A673 (cell line): ENCODE measurements around the gene FBRS. TPM values are rescaled to one million over a fixed set of nuclear protein-coding genes. Genes with fewer than 3 reads are reported as not detected.
"Not testable (repeated sequence)": the region's sequence is repeated elsewhere in the genome, so short reads cannot be mapped to it uniquely, and the experiment has no call there.

ENCODE experiments used
- BruUV-seq: library from RNA; stranded (reverse); fragments of 400-500 nt; replicated peaks from 2 replicates; lab custom pipeline; 2021; lab: Mats Ljungman, UMichigan
- CTCF ChIA-PET: fragments of 300-600 bp; sonication (Branson Sonifier 250); formaldehyde crosslinking; loops from one replicate; lab custom pipeline; 2022; ENCODE audit warnings: antibody characterized with exemption; lab: Charles Lee
- POLR2A ChIA-PET: fragments of 300-600 bp; sonication (Branson Sonifier 250); formaldehyde crosslinking; loops from one replicate; lab custom pipeline; 2022; ENCODE audit warnings: antibody characterized with exemption; ENCODE audit not compliant: low non-redundant PET; lab: Charles Lee
- DNase-seq: peaks from one replicate; pipeline ENCODE4 v3.0.0-alpha.2; 2015; ENCODE audit warnings: low spot score
- H3K27ac ChIP-seq: fragments of 200-600 bp; sonication (generic); 2 replicates; pipeline ENCODE4 v1.5.1; 2016; ENCODE audit warnings: mixed run types, low read depth, mild to moderate bottlenecking, mixed read lengths, antibody characterized with exemption, low read length; ENCODE audit not compliant: poor library complexity, severe bottlenecking
- H3K27me3 ChIP-seq: fragments of 200-600 bp; sonication (generic); replicated peaks from 2 replicates; pipeline ENCODE4 v1.6.1; 2017; ENCODE audit warnings: mixed run types, low read depth, mild to moderate bottlenecking, mixed read lengths, antibody characterized with exemption, low read length; ENCODE audit not compliant: insufficient read depth, poor library complexity
- H3K36me3 ChIP-seq: fragments of 200-600 bp; sonication (generic); 2 replicates; pipeline ENCODE4 v1.6.1; 2016; ENCODE audit warnings: mixed run types, mild to moderate bottlenecking, mixed read lengths, antibody characterized with exemption, low read length; ENCODE audit not compliant: insufficient read depth, poor library complexity, severe bottlenecking
- H3K4me1 ChIP-seq: fragments of 200-600 bp; sonication (generic); 2 replicates; pipeline ENCODE4 v1.6.1; 2017; ENCODE audit warnings: mixed run types, mild to moderate bottlenecking, mixed read lengths, antibody characterized with exemption, low read length; ENCODE audit not compliant: insufficient read depth, poor library complexity, severe bottlenecking
- H3K4me3 ChIP-seq: fragments of 200-600 bp; sonication (generic); 2 replicates; pipeline ENCODE4 v1.5.1; 2016; ENCODE audit warnings: low read depth, mixed run types, mild to moderate bottlenecking, mixed read lengths, low read length; ENCODE audit not compliant: poor library complexity, severe bottlenecking
- H3K9me3 ChIP-seq: fragments of 200-600 bp; sonication (generic); 2 replicates; pipeline ENCODE4 v1.6.1; 2016; ENCODE audit warnings: mixed run types, low read depth, mild to moderate bottlenecking, mixed read lengths, antibody characterized with exemption, low read length; ENCODE audit not compliant: poor library complexity, severe bottlenecking
- EZH2 ChIP-seq: fragments of 200-600 bp; sonication (generic); IDR thresholded peaks from 2 replicates; pipeline ENCODE4 v1.6.1; 2017; ENCODE audit warnings: borderline replicate concordance, low read depth, mild to moderate bottlenecking, mixed read lengths, antibody characterized with exemption, low read length; ENCODE audit not compliant: poor library complexity, severe bottlenecking
- intact Hi-C: fragments of 100-400 bp; cut with micrococcal nuclease; formaldehyde crosslinking; loops from one replicate; pipeline ENCODE4 v1.10.0; 2022; ENCODE audit not compliant: unreplicated experiment
- total RNA-seq: library from RNA; stranded (reverse); gene quantifications from 2 replicates; pipeline ENCODE4 v1.2.3, GENCODE V29; 2021
- TF ChIP-seq, protein P1 (sequence below): fragments of 300-800, 200-600 bp; sonication (generic); conservative IDR thresholded peaks from 2 replicates; pipeline ENCODE4 v1.5.1; 2017; ENCODE audit warnings: low read depth, mild to moderate bottlenecking, antibody characterized with exemption, low read length, moderate library complexity, mixed read lengths

The FBRS gene
- total RNA-seq, 1 experiment from 2014 or later = 79.9 TPM

DNA sequence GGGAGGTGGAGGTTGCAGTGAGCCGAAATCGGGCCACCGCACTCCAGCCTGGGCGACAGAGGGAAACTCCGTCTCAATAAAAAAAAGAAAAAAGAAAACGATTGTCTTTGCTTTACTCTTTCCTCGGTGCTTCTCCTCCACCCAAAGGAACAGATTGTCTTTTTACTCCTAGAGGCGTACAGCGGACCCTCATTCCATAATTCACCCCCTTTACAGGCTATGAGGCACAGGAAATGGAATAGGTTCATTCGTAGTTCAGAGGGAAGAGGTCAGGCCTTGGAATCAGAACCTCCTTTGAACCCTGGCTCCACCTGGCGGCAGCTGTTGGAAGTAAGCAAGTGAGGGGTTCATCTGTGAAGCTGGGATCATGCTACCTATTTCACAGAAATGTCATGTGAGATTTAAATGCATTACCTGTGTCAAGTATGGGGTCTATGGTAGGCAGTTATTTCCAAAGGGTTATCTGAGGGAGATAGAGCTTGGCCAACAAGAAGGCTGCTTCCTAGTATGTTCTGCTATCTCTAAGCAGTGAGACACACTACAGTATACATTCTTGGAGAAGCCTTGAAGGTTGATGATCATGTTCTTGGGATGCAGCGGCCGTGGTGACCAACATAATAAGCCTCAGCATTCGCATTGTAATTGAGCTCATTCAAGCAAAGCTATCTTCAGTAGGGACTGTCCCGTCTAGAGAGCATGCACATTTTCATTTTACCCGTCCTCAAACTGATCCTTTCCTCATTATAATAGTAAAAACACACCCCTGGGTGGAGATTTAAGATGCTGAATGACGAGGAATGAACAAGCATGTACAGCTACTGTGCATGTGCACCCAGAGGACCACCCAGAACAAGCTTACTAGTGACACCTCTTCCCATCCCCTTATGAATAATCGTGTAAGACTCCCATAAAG is 29.3 kb upstream of the FBRS start:
- BruUV-seq = no TSS peak
- H3K27ac ChIP-seq = no peak overlapping the region
- H3K4me3 ChIP-seq = no peak overlapping the region
- POLR2A ChIA-PET = no interaction called here
- H3K9me3 ChIP-seq = no peaks in the 10 kb centered on the region
- H3K27me3 ChIP-seq = no peaks in the 10 kb centered on the region
- TF ChIP-seq, protein P1, sequence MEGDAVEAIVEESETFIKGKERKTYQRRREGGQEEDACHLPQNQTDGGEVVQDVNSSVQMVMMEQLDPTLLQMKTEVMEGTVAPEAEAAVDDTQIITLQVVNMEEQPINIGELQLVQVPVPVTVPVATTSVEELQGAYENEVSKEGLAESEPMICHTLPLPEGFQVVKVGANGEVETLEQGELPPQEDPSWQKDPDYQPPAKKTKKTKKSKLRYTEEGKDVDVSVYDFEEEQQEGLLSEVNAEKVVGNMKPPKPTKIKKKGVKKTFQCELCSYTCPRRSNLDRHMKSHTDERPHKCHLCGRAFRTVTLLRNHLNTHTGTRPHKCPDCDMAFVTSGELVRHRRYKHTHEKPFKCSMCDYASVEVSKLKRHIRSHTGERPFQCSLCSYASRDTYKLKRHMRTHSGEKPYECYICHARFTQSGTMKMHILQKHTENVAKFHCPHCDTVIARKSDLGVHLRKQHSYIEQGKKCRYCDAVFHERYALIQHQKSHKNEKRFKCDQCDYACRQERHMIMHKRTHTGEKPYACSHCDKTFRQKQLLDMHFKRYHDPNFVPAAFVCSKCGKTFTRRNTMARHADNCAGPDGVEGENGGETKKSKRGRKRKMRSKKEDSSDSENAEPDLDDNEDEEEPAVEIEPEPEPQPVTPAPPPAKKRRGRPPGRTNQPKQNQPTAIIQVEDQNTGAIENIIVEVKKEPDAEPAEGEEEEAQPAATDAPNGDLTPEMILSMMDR = peak; percentile 94
- no peak for TF ChIP-seq EZH2
- H3K36me3 ChIP-seq = no peaks in the 10 kb centered on the region
- intact Hi-C loops = loop anchor here (5.0 to 10.0 kb wide), 3 partner anchors 56 to 584 kb away; partner anchors contain the start of gene GDPD3
- CTCF ChIA-PET = interaction anchor here (0.6 to 1.3 kb wide), 4 partner anchors 9 to 199 kb away, joined by 3 to 9 read pairs (median 5); partner anchors contain the start of genes DCTPP1 and ZNF689
- DNase-seq = peak; percentile 89
- peaks cover 7% of the 10 kb centered on the region for H3K4me1 ChIP-seq

DNA sequence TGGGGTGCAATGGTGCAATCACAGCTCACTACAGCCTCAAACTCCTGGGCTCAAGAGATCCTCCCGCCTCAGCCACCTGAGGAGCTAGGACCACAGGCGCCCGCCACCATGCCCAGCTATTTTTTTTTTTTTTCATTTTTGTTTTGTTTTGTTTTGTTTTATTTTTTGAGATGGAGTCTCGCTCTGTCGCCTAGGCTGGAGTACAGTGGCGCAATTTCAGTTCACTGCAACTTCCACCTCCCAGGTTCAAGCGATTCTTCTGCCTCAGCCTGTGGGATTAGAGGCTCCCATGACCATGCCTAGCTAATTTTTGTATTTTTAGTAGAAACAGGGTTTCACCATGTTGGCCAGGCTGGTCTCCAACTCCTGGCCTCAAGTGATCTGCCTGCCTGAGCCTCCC is 25.8 kb upstream of the FBRS start:
- H3K27ac ChIP-seq, BruUV-seq, POLR2A ChIA-PET, H3K4me3 ChIP-seq, H3K27me3 ChIP-seq, H3K9me3 ChIP-seq, DNase-seq, CTCF ChIA-PET, intact Hi-C loops, H3K36me3 ChIP-seq: not testable (repeated sequence)
- H3K4me1 ChIP-seq = peaks cover 12% of the 10 kb centered on the region

DNA sequence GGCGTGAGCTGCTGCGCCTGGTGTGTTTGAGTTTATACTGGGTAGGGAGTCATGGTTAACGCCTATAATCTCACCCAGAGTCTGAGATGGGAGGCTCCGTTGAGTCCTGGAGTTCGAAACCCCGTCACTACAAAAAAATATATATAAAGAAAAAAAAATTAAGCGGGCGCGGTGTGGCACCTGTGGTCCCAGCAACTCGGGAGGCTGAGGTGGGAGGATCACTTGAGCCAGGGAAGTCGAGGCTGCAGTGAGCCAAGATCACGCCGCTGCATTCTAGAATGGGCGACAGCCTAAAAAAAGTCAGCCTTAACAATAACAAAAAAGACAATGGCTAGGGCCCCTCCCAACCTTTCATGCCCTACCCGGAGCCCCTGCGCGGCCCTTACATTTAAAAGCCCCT is 24.7 kb upstream of the FBRS start:
- TSS peak; percentile 98 for BruUV-seq
- CTCF ChIA-PET = interaction anchor here (0.6 kb wide), 1 partner anchor 204 kb away, joined by 4 read pairs; the partner anchor contains the start of gene DCTPP1
- DNase-seq = no peak
- POLR2A ChIA-PET = no interaction called here
- Histone ChIP-seq H3K27me3 (no peaks in the 10 kb centered on the region), H3K27ac (peak overlapping the region; percentile 97), H3K4me1 (peaks cover 11% of the 10 kb centered on the region), H3K36me3 (no peaks in the 10 kb centered on the region), H3K4me3 (peak overlapping the region; percentile 72), H3K9me3 (no peaks in the 10 kb centered on the region)
- intact Hi-C loops = no loop called here
- TF ChIP-seq EZH2 = no peak
- TF ChIP-seq, protein P1 = no peak
